Transverse colon (tissue), 4 donors: ENCODE results near the gene AFF1.

Experiments used
- EP300 ChIP-seq: sonication (generic); formaldehyde crosslinking; IDR thresholded peaks from one replicate; pipeline ENCODE4 v1.6.1; 2017; ENCODE audit warnings: antibody characterized with exemption, low read depth
- POLR2A ChIP-seq: fragments of 450-650 bp; IDR thresholded peaks from one replicate; pipeline ENCODE4 v1.6.1; 2016; ENCODE audit warnings: antibody characterized with exemption, mild to moderate bottlenecking, moderate library complexity
- POLR2AphosphoS5 ChIP-seq, 3 donors: sonication (generic); formaldehyde crosslinking; IDR thresholded peaks; one replicate each; pipeline ENCODE4 v1.6.1; 2016; ENCODE audit warnings: antibody characterized with exemption in 3 of 3
- TF ChIP-seq, protein P1 (sequence below), 5 experiments: fragments of 200-600 bp in 3 of 5; fragments of 450-650 bp in 2 of 5; sonication (generic) in 3 of 5; IDR thresholded peaks; 1 replicate in 2 of 5; 2 replicates in 3 of 5; pipeline ENCODE4 v1.5.1; 2016 to 2017; ENCODE audit warnings: antibody characterized with exemption in 5 of 5, inconsistent platforms in 3 of 5, mild to moderate bottlenecking in 2 of 5, moderate library complexity in 1 of 5

DNA sequence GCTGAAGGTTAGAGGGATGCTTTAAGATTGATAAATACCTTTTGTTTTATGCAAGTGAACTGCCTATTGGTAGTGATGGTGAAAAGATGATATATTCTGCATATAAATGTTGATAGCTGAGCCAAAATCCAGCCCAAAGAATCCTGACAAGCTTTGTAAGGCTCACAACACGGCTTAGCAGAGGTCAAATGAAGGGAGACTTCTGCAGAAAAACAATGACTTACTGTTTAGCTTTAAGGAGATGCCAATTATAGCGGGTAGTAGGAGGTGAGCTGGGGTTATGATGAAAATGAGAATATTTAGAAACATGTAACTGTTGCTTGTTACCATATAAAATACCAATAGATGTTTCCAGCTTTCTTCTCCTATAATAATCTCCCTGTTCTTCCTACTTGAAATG, 97.1 kb downstream of the AFF1 start:
- TF ChIP-seq POLR2A (no peak), POLR2AphosphoS5 (IDR thresholded peaks at IDR 0.05) (no peak), EP300 (no peak)
- TF ChIP-seq, protein P1, sequence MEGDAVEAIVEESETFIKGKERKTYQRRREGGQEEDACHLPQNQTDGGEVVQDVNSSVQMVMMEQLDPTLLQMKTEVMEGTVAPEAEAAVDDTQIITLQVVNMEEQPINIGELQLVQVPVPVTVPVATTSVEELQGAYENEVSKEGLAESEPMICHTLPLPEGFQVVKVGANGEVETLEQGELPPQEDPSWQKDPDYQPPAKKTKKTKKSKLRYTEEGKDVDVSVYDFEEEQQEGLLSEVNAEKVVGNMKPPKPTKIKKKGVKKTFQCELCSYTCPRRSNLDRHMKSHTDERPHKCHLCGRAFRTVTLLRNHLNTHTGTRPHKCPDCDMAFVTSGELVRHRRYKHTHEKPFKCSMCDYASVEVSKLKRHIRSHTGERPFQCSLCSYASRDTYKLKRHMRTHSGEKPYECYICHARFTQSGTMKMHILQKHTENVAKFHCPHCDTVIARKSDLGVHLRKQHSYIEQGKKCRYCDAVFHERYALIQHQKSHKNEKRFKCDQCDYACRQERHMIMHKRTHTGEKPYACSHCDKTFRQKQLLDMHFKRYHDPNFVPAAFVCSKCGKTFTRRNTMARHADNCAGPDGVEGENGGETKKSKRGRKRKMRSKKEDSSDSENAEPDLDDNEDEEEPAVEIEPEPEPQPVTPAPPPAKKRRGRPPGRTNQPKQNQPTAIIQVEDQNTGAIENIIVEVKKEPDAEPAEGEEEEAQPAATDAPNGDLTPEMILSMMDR (IDR thresholded peaks at IDR 0.05) = no peak
